NCI-H526 treated with DMSO at 0.1 percent for 48 hours (cell line): Measurements from ENCODE around the gene FAM83B.
"Not testable (repeated sequence)": the region's sequence is repeated elsewhere in the genome, so short reads cannot be mapped to it uniquely, and the experiment has no call there.

ENCODE experiments used
- DNase-seq: peaks from one replicate; lab custom pipeline; 2025; lab: John Stamatoyannopoulos, UW

Gene FAM83B

GRCh38 chr6:54897462-54898189 is 51.1 kb downstream of the FAM83B start:
- DNase-seq, result no peak

GRCh38 chr6:54898767-54899166 is 52.2 kb downstream of the FAM83B start:
- no peak for DNase-seq

GRCh38 chr6:54899442-54899841 is 52.9 kb downstream of the FAM83B start:
- DNase-seq, result no peak

- DNase-seq, result no peak
Observed at GRCh38 chr6:54899986-54900385, 53.4 kb downstream of the FAM83B start.

- DNase-seq, result no peak
Observed at GRCh38 chr6:54900666-54901065, 54.1 kb downstream of the FAM83B start.

- DNase-seq, result no peak
Observed at GRCh38 chr6:54903884-54904283, 57.3 kb downstream of the FAM83B start.

- no peak for DNase-seq
Observed at GRCh38 chr6:54907355-54907754, 60.8 kb downstream of the FAM83B start.

- no peak for DNase-seq
Observed at GRCh38 chr6:54909184-54909583, 62.6 kb downstream of the FAM83B start.

GRCh38 chr6:54910431-54910884 is 63.9 kb downstream of the FAM83B start:
- DNase-seq, result no peak

GRCh38 chr6:54910921-54911320 is 64.3 kb downstream of the FAM83B start:
- no peak for DNase-seq

GRCh38 chr6:54913211-54913610 is 66.6 kb downstream of the FAM83B start:
- no peak for DNase-seq

- no peak for DNase-seq
Observed at GRCh38 chr6:54916858-54917257, 70.3 kb downstream of the FAM83B start.

GRCh38 chr6:54920628-54921027 is 74.1 kb downstream of the FAM83B start:
- DNase-seq, result no peak

GRCh38 chr6:54921891-54922290 is 75.3 kb downstream of the FAM83B start:
- no peak for DNase-seq

- DNase-seq, result no peak
Observed at GRCh38 chr6:54929245-54929909, 82.8 kb downstream of the FAM83B start.

- no peak for DNase-seq
Observed at GRCh38 chr6:54932622-54933021, 86.1 kb downstream of the FAM83B start.

GRCh38 chr6:54935739-54936138 is 89.2 kb downstream of the FAM83B start:
- DNase-seq, result no peak

- no peak for DNase-seq
Observed at GRCh38 chr6:54937371-54937770, 90.8 kb downstream of the FAM83B start.

GRCh38 chr6:54957698-54958097 is 111.1 kb downstream of the FAM83B start:
- no peak for DNase-seq

- no peak for DNase-seq
Observed at GRCh38 chr6:54958446-54958845, 111.9 kb downstream of the FAM83B start.

- DNase-seq, result no peak
Observed at GRCh38 chr6:54959820-54960219, 113.2 kb downstream of the FAM83B start.

GRCh38 chr6:54961372-54961771 is 114.8 kb downstream of the FAM83B start:
- DNase-seq, result not testable (repeated sequence)

- DNase-seq, result no peak
Observed at GRCh38 chr6:54970337-54970736, 123.8 kb downstream of the FAM83B start.

- DNase-seq, result no peak
Observed at GRCh38 chr6:54971825-54972224, 125.3 kb downstream of the FAM83B start.
